SK-N-MC (cell line): Measurements from ENCODE around the gene TTLL7.

ENCODE experiments used
- DNase-seq: peaks from one replicate; pipeline ENCODE4 v3.0.0-alpha.2; 2011; ENCODE audit warnings: low read depth, low spot score
- H3K27ac ChIP-seq: fragments of 200-600 bp; sonication (generic); 2 replicates; pipeline ENCODE4 v1.5.1; 2016; ENCODE audit warnings: mixed run types
- H3K36me3 ChIP-seq: fragments of 200-600 bp; sonication (generic); 2 replicates; pipeline ENCODE4 v1.6.1; 2017; ENCODE audit warnings: antibody characterized with exemption, low read length, mixed read lengths; ENCODE audit not compliant: insufficient read depth
- H3K4me3 ChIP-seq: fragments of 200-600 bp; sonication (generic); 2 replicates; pipeline ENCODE4 v1.5.1; 2016
- H3K9ac ChIP-seq: fragments of 200-600 bp; sonication (generic); 2 replicates; pipeline ENCODE4 v1.8.0; 2017; ENCODE audit warnings: mixed run types, mixed read lengths; ENCODE audit not compliant: insufficient read length
- H3K9me3 ChIP-seq: fragments of 200-600 bp; sonication (generic); 2 replicates; pipeline ENCODE4 v1.6.1; 2017; ENCODE audit warnings: low read depth, mild to moderate bottlenecking, antibody characterized with exemption, low read length, moderate library complexity, mixed read lengths
- EZH2 ChIP-seq: fragments of 200-600 bp; sonication (generic); IDR thresholded peaks from one replicate; pipeline ENCODE4 v1.6.1; 2017; ENCODE audit warnings: antibody characterized with exemption
- FOXP2 ChIP-seq: optimal IDR thresholded peaks from 2 replicates; pipeline ENCODE3; 2011; ENCODE audit warnings: mild to moderate bottlenecking, moderate library complexity; ENCODE audit not compliant: insufficient read depth; ENCODE audit errors: extremely low read length, control extremely low read depth
- POLR2AphosphoS5 ChIP-seq: IDR thresholded peaks from 2 replicates; pipeline ENCODE4 v1.6.1; 2012; ENCODE audit warnings: mild to moderate bottlenecking, low read depth, low read length, borderline replicate concordance

The TTLL7 gene

DNA sequence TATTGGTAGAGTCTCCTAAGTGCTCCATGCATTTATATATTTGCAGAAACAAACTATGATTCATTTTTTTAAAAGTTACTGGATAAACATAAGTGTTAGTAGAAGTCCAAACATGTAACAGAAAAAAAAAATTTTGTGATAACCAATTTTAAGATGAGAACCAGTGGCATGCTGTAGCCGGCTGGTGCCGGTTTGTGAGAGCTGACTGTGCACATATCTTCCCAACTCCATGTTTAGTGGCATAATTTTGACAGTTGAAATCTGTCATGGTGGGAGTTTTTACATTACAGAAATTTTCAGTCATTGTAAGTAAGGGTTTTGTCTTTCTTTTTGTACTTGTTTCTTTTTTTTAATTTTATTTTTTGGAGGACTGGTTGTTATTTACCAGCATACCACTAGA, 141.2 kb downstream of the TTLL7 start:
- Histone ChIP-seq H3K9me3 (no peaks in the 10 kb centered on the region), H3K27ac (no peak overlapping the region), H3K36me3 (no peaks in the 10 kb centered on the region), H3K9ac (no peak overlapping the region), H3K4me3 (no peak overlapping the region)
- TF ChIP-seq EZH2 (no peak), FOXP2 (no peak), POLR2AphosphoS5 (no peak)
- DNase-seq, result no peak

DNA sequence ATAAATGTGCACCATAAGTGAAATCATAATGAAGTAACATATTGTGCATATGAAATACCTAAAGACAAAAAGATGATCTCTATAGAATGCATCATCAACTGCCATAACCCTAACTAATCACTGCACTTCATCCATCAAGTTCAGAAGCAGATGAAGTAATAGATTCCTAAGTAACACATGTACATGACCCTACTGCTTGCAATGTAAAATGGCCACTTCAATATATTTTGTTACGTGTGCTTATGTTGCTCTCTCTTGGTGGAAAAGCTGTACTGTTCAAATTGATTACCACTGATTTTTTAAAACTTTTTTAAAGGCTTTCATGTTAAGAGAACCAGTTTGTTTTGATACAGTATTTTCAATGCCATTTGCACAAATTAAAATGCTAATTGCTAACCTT, 141.8 kb downstream of the TTLL7 start:
- Histone ChIP-seq H3K27ac (no peak overlapping the region), H3K9ac (no peak overlapping the region), H3K36me3 (no peaks in the 10 kb centered on the region), H3K4me3 (no peak overlapping the region), H3K9me3 (no peaks in the 10 kb centered on the region)
- TF ChIP-seq EZH2 (no peak), FOXP2 (no peak)
- DNase-seq, result no peak

DNA sequence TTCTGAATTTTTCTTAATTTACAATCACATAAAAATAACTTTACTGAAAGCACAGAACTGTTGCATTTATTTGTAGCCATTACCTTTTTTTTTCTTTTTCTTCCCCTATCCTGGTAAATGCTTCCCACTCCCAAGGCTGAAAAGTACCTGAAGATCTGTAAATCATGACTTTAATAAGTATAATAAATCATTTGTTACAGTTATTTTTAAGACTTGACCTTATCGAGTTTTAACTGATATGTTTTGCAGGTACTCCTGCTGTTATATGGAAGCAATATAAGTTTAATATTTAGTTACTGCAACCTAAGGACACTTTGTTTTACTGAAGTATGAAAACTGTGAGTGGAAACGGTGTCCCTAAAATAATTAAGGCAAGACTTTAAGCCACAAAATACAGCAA, 142.6 kb downstream of the TTLL7 start:
- no peak overlapping the region for H3K27ac ChIP-seq
- no peak for DNase-seq
- H3K4me3 ChIP-seq, result no peak overlapping the region
- H3K9ac ChIP-seq, result no peak overlapping the region
- no peaks in the 10 kb centered on the region for H3K36me3 ChIP-seq
- no peaks in the 10 kb centered on the region for H3K9me3 ChIP-seq
- TF ChIP-seq EZH2 (no peak), POLR2AphosphoS5 (no peak), FOXP2 (no peak)

- no peak overlapping the region for H3K27ac ChIP-seq
- DNase-seq, result no peak
- H3K36me3 ChIP-seq, result no peaks in the 10 kb centered on the region
- H3K9me3 ChIP-seq, result no peaks in the 10 kb centered on the region
- H3K4me3 ChIP-seq, result no peak overlapping the region
- no peak overlapping the region for H3K9ac ChIP-seq
- TF ChIP-seq POLR2AphosphoS5, result no peak
- TF ChIP-seq FOXP2, result no peak
- no peak for TF ChIP-seq EZH2
Measured at GRCh38 chr1:83854456-83854855, 144.5 kb downstream of the TTLL7 start.

DNA sequence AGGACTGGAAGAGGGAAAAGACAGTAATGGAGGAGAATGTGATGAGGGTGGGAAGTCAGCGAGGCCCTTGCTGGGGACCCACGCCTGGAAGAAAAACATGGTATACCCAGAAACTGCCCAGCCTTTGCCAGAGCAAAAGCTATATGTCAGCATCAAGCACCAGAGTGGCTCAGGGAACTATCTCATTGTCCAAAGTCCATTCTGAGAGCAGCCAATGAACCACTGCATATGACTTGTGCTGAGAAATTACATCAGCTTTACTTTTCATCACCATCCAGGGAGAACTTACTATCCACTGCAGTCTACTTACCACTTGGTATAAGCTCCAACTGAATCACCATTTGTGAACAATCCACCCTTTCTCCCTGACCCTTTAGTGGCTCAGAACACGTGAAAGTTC, 148.1 kb downstream of the TTLL7 start:
- no peak for DNase-seq
- no peaks in the 10 kb centered on the region for H3K36me3 ChIP-seq
- H3K27ac ChIP-seq, result no peak overlapping the region
- H3K9ac ChIP-seq, result no peak overlapping the region
- H3K4me3 ChIP-seq, result no peak overlapping the region
- no peaks in the 10 kb centered on the region for H3K9me3 ChIP-seq
- TF ChIP-seq POLR2AphosphoS5 (no peak), FOXP2 (no peak), EZH2 (no peak)

- no peaks in the 10 kb centered on the region for H3K36me3 ChIP-seq
- no peak overlapping the region for H3K4me3 ChIP-seq
- no peaks in the 10 kb centered on the region for H3K9me3 ChIP-seq
- no peak for TF ChIP-seq FOXP2
- TF ChIP-seq EZH2, result no peak
- no peak for TF ChIP-seq POLR2AphosphoS5
- no peak overlapping the region for H3K27ac ChIP-seq
- no peak overlapping the region for H3K9ac ChIP-seq
- DNase-seq, result no peak
Measured at GRCh38 chr1:83849191-83850061, 149.5 kb downstream of the TTLL7 start.

- no peaks in the 10 kb centered on the region for H3K36me3 ChIP-seq
- TF ChIP-seq EZH2 (no peak), POLR2AphosphoS5 (no peak), FOXP2 (no peak)
- H3K4me3 ChIP-seq, result no peak overlapping the region
- H3K9me3 ChIP-seq, result no peaks in the 10 kb centered on the region
- H3K27ac ChIP-seq, result no peak overlapping the region
- no peak overlapping the region for H3K9ac ChIP-seq
- no peak for DNase-seq
Measured at GRCh38 chr1:83846138-83846537, 152.8 kb downstream of the TTLL7 start.

DNA sequence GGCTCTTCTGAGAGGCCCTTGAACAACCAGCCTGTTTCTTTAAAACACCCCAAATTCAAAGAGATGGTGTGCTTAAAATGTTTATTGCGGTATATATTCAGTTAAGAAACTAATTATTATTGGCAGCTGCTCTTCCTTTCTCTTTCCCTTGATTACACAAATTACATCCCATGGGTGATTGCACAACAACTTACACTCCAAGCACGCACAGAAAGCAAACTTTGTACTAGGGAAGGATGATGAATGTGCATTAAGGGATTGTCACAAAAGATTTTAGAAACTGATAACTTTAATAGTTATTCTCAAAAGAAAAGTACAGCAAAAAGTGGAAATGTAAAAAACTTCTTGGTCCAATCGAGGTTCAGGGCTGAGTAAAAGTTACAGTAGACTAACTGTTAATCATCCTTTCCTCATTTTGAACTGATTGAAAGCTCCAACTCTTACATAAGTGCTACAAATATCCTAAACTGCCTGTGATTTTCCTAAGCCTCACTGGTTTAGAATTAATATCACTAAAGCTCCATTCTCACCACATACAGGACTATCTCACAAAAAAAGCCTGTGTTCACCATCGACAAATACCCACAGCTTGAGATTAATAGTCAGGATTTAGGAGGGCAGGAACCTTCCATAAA, 153.4 kb downstream of the TTLL7 start:
- Histone ChIP-seq H3K9ac (no peak overlapping the region), H3K9me3 (no peaks in the 10 kb centered on the region), H3K27ac (no peak overlapping the region), H3K4me3 (no peak overlapping the region), H3K36me3 (no peaks in the 10 kb centered on the region)
- no peak for DNase-seq
- TF ChIP-seq EZH2 (no peak), POLR2AphosphoS5 (no peak), FOXP2 (no peak)
